DMS79 treated with DMSO at 0.1 percent for 48 hours (cell line): ENCODE results near the gene GPSM1.

Source experiments
- DNase-seq: peaks from one replicate; lab custom pipeline; 2025; lab: John Stamatoyannopoulos, UW

GPSM1 gene

GRCh38 chr9:136304456-136304855 is 22.9 kb upstream of the GPSM1 start:
- DNase-seq = no peak

- peak; percentile 29 for DNase-seq
Measured at GRCh38 chr9:136304981-136305380, 22.4 kb upstream of the GPSM1 start.

GRCh38 chr9:136305804-136306203 is 21.5 kb upstream of the GPSM1 start:
- DNase-seq = no peak

DNA sequence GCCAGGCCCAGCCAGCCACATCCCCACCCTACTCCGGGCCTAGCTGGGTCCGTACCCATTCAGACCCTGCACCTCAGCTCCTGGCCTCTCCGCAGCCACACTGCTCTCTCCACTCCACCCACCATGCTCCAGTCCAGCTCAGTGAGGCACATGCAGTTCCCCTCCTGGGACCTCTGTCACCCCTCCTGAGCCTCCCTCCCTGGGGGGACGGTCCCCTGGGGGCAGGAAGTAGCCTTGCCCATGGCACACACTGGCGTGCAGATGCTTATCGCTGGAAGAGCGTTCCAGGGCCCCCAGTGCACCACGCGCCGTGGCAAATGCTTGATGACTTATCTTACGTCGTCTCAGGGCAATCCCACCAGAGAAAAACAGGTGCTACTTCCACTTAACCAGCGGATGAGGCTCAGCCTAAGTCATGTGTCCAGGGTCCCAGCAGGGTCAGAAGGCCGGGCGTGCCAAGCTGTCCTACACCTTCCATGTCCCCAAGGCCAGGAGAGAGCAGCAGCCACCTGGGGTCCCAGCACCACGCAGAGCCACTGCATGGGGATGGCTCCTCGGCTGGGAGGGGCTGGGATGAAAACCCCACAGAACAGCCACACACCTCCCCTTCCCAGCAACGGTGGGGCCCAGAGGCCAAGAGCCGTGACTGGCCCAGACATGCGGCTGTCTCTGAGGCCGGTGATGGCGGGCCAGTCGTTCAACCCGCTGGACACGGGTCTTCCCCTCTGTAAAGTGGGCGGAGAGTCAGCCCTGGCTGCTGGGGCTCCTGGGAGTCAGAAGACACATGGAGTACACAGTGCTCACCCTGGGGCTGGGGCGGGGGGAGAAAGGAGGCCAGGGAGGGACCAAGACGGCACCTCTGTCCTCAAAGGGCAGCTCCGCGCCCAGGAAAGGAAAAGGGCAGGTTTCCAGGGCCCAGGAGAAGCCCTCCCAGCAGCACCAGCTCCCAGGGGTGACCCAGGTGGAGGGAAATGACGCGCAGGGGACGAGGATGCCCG is 20.8 kb upstream of the GPSM1 start:
- peak; percentile 22 for DNase-seq

GRCh38 chr9:136307215-136307750 is 20.1 kb upstream of the GPSM1 start:
- DNase-seq = no peak

GRCh38 chr9:136308006-136308701 is 19.2 kb upstream of the GPSM1 start:
- no peak for DNase-seq

DNA sequence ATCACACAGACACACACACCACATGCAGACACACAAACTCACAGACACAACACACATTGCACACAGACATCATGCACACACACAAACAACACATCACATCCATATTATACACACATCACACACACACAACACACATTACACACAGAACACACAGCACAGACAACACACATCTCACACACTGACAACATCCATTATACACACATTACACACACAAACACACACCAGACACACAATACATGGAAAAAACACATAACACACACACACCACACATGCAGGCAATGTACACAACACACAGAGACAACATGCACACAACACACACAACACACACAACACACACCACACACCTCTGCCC is 18.7 kb upstream of the GPSM1 start:
- peak; percentile 38 for DNase-seq

- peak; percentile 94 for DNase-seq
Measured at GRCh38 chr9:136309101-136309801, 18.1 kb upstream of the GPSM1 start.

DNA sequence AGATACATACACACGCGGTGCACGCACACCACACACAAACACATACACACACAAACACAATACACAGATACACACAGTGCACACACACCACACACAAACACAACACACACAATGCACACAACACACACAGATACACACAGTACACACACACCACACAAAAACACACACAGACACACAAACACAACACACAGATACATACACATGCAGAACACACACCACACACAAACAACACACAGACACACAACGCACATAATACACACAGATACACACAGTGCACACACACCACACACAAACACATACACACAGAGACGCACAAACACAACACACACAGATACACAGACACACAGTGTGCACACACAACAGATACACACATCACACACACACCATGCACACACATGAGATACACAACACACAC is 17.5 kb upstream of the GPSM1 start:
- DNase-seq = no peak

DNA sequence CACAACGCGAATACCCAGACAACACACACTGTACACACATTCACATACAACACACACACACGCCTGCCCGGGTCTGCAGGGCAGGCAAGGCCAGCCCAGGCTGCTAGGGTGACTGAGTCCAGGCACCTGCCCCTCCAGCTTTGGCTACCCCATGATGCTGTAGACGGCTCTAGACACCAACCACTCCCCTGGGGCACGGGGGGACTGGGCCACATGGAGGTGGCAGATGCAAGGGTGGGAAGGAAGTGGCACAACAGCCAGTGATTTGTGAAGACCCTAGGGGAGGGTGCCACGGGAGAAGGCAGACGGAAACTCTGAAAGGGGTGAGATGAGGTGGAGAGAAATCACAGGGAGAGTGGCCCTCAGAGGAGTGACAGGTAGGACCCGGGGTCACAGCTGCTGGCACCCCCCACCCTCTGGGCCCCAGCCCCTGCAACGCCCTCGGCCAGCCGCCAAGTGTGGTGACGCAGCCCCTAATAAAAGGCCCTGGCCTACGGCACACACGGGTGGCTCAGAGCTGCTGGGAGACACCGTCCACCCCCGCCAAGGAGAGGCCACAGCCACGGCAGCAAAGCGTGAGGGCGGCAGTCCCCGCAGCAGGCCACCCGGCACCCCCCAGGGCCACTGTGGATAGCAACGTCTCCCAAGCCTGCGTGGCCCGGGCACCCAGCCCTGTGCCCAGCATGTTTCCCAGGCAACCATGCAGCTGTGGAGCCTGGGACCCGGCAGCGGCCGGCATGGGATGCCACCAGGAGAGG is 16.9 kb upstream of the GPSM1 start:
- DNase-seq = peak; percentile 8

DNA sequence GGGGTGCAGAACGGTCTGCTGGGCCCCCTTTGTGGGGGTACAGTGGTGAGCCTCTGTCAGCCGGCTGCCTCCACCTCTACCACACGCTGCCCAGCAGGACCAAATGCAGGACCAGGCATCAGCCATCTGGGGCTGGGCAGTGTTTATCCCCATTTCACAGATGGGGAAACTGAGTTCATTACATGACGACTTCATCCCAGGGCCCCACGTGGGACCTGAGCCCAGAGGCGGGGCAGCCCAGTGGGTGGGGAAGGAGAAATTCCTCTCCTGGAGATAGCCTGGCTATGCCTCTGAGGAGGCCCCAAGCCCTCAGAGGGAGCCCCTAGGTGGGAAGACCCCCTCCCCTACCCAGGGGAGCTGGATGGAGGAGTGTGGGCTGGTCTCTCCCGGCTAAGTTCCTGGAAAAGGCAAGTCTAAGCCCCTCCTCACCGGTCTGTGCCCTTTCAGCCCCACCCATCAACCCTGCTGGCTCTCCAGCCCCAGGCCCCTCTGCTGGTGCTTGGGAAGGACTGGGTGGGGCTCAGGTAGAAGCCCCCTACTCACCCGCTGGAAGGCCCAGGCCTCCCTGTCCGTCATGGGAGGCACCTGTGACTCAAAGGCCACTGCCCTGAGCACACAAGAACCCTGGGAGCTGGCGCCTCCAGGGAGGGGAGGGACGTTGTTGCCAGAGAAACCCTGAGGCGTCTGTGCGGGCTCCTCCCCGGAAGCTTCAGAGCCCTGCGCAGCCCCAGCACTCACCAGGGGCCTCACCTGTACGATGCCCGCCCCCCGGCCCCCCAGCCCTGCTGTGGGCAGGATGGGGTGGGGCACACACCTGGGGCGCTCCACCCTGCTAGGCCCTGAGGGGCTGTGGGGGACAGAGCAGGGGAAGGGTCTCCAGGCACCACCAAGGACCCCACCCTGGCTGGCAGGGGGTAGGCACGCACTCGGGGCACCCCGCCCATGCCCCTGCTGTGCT is 16.0 kb upstream of the GPSM1 start:
- peak; percentile 54 for DNase-seq

DNA sequence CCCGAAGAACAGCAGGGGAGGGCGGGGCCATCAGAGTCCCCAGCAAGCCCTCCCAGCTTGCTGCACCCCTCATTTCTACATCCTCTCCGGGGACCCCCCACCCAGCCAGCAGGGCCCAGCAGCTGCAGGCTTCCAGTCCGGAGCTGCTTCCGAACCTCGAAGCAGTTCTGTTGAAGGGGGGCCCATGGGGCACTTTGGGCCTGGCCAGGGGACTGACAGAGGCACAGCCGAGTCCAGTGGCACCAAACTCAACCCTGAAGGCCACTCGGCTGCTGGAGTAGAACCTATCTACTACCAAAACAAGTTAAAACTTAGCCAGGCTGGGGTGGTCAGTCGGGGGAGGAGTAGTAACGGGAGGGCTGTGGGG is 15.3 kb upstream of the GPSM1 start:
- no peak for DNase-seq

DNA sequence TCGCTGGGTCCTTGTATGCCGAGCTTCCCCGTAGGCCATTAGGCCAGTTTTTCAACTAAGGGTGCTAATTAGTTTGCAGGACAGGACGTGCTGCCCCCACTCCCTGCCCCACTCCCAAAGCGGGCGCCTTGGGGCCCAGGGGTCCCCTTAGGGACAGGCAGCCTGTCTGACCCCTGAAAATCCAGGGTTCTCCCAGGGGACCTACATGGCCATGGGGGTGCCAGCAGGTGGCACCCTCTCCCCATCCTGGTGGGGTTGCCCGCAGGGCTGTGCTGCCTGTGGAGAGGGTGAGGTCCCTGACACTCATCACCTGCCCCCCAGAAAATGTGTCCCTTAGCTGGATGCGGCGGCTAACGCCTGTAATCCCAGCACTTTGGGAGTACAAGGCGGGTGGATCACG is 14.9 kb upstream of the GPSM1 start:
- peak; percentile 14 for DNase-seq

- no peak for DNase-seq
Measured at GRCh38 chr9:136313111-136314055, 14.0 kb upstream of the GPSM1 start.

DNA sequence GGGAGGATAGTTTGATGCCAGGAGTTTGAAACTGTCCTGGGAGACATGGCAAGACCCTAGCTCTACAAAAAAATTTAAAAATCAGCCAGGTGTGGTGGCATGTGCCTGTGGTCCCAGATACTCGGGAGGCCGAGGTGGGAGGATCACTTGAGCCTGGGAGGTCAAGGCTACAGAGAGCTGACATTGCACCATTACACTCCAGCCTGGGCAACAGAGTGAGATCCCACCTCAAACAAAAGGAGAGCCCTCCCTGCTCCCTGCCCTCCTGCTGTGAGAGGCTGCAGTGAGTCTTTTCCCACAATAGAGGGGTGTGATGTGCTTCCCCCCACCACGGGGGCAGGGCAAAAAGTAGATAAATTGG is 13.3 kb upstream of the GPSM1 start:
- no peak for DNase-seq

GRCh38 chr9:136314944-136315343 is 12.4 kb upstream of the GPSM1 start:
- no peak for DNase-seq

GRCh38 chr9:136316271-136316751 is 11.0 kb upstream of the GPSM1 start:
- no peak for DNase-seq

DNA sequence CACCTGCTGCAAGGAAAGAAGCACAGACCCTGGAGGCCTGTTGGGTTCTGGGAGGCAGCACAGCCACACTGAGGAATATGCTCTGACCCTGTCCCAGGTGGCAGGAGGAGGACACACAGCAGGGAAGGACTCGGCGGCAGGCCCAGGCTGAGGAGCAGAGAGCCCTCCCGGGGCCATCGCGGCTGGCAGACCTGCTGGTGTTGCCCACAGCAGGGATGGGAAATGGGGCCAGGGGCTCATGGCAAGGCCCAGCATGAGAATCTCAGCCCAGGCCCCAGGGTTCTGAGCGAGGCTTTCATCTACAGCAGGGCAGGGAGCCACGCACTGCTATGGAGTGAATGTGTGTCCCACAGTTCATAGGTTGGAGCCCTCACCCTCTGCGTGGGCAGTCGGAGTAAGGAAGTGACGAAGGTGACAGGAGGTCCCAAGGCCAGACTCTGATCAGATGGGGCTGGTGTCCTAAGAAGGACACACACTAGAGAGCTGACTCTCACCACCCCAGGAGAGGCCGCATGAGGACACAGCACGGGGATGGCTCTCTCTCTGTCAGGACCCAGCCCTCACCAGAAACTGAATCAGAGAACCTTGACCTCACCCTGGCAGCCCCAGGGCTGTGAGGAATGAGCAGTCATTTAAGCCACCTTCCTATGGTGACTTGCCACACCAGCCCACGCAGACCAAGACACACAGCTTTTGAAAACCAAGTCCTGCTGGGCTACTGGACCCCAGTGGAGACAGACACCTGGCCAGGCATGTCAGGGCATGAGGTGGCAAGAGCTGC is 10.3 kb upstream of the GPSM1 start:
- DNase-seq = no peak
